ENCODE data around the gene NRARP. TPM values are rescaled to one million over a fixed set of nuclear protein-coding genes. Genes with fewer than 3 reads are reported as not detected.

NRARP gene
- total RNA-seq, 1 experiment from 2014 or later = 22.2 TPM

GRCh38 chr9:137302449-137303150, 529 bp upstream of the NRARP start:
- H4K20me1 ChIP-seq (ENCODE audit: insufficient read depth) = peaks cover 2% of the 10 kb centered on the region; the same call in 1 of the 2 replicates
- no peaks in the 10 kb centered on the region for H3K36me3 ChIP-seq (ENCODE audit: control insufficient read depth in 1 of 2, insufficient read depth in 2 of 2, low read length in 2 of 2)
- CTCF ChIA-PET = interaction anchor here (0.7 to 2.1 kb wide), 15 partner anchors 8 to 250 kb away, joined by 3 to 16 read pairs (median 4); partner anchors contain the start of genes EXD3, MRPL41, NELFB and NOXA1
- TF ChIP-seq POLR2A (IDR thresholded peaks at IDR 0.05; ENCODE audit: borderline replicate concordance, extremely low read depth, insufficient read depth, insufficient read length) (no peak), MAX (IDR thresholded peaks at IDR 0.05) (no peak), SP1 (IDR thresholded peaks at IDR 0.05; ENCODE audit: low read depth) (no peak), CEBPB (IDR thresholded peaks at IDR 0.05; ENCODE audit: low read depth) (no peak), ZBTB33 (IDR thresholded peaks at IDR 0.05; ENCODE audit: extremely low read depth, insufficient replicate concordance, low read length) (no peak), ZFX (IDR thresholded peaks at IDR 0.05) (peak; percentile 61; the same call in 1 of the 2 replicates), ZNF274 (IDR thresholded peaks at IDR 0.05; ENCODE audit: low read depth, low read length) (no peak), CBX3 (IDR thresholded peaks at IDR 0.05; ENCODE audit: low read depth) (no peak), SRF (IDR thresholded peaks at IDR 0.05; ENCODE audit: low read depth) (no peak), CTCF (IDR thresholded peaks at IDR 0.05 in 2 of 3, conservative IDR thresholded peaks at IDR 0.05 in 1 of 3; ENCODE audit: borderline replicate concordance in 1 of 3, insufficient read depth in 1 of 3, low read depth in 2 of 3, low read length in 2 of 3) (peak in 2 of 3 experiments; percentile 47 to 57; a peak in 4 of 6 replicates), JUND (IDR thresholded peaks at IDR 0.05) (no peak)
- peaks cover 16 to 60% of the 10 kb centered on the region in 2 experiments for H3K4me1 ChIP-seq (ENCODE audit: control insufficient read depth in 1 of 2, insufficient read depth in 2 of 2, low read length in 2 of 2)
- H3K27me3 ChIP-seq (ENCODE audit: insufficient read depth, low read length) = no peaks in the 10 kb centered on the region
- peak overlapping the region; percentile 61; the same call in 1 of the 2 replicates for H3K27ac ChIP-seq (ENCODE audit: low read depth, low read length)
- DNase-seq (ENCODE audit: low read depth, low spot score) (no peak), ATAC-seq (peak; percentile 64)
- POLR2A ChIA-PET = interaction anchor here (0.5 to 2.1 kb wide), 7 partner anchors 9 to 152 kb away, joined by 3 to 24 read pairs (median 3); no protein-coding TSS in a partner anchor
- RAD21 ChIA-PET (ENCODE audit: low non-redundant PET in 1 of 2, low total read pairs in 2 of 2, uncharacterized antibody in 2 of 2, unreplicated experiment in 2 of 2) = interaction anchor here in 1 of 2 experiments (0.5 kb wide), 1 partner anchor 103 kb away, joined by 3 read pairs; no protein-coding TSS in a partner anchor
- no peak overlapping the region for H2AFZ ChIP-seq (ENCODE audit: low read depth, low read length, poor library complexity, severe bottlenecking)
- BruUV-seq (replicated peaks) = no TSS peak
- peak overlapping the region; percentile 15 to 46 for H3K4me3 ChIP-seq (replicated peaks in 1 of 2; ENCODE audit: low read depth in 1 of 2, low read length in 2 of 2)
- peaks cover 17% of the 10 kb centered on the region for H3K79me2 ChIP-seq (ENCODE audit: insufficient read depth, low read length)
- H3K4me2 ChIP-seq (ENCODE audit: low read length) = peak overlapping the region; percentile 66
- intact Hi-C loops (cut with micrococcal nuclease) = no loop called here
- no peaks in the 10 kb centered on the region for H3K9me2 ChIP-seq (ENCODE audit: insufficient read depth)
- no peaks in the 10 kb centered on the region for H3K9me3 ChIP-seq (ENCODE audit: control insufficient read depth in 1 of 2, insufficient read depth in 1 of 2, low read depth in 1 of 2, low read length in 2 of 2)
- H3K9ac ChIP-seq (ENCODE audit: low read length) = peak overlapping the region; percentile 56
